8988T (cell line): ENCODE results near the gene MPI.
A peak's percentile ranks its signal among the peaks of the same experiment; 100 is the strongest.
"Not testable (repeated sequence)": the region's sequence is repeated elsewhere in the genome, so short reads cannot be mapped to it uniquely, and the experiment has no call there.

ENCODE experiments used
- DNase-seq: peaks from one replicate; pipeline ENCODE4 v3.0.0; 2011

Gene MPI

GRCh38 chr15:74865316-74865715 lies 24.5 kb upstream of the MPI start:
- DNase-seq = no peak

GRCh38 chr15:74866090-74866489 lies 23.8 kb upstream of the MPI start:
- no peak for DNase-seq

- no peak for DNase-seq
Observed at GRCh38 chr15:74867466-74868038, 22.3 kb upstream of the MPI start.

GRCh38 chr15:74868059-74868458 lies 21.8 kb upstream of the MPI start:
- DNase-seq = no peak

GRCh38 chr15:74869372-74869725 lies 20.5 kb upstream of the MPI start:
- DNase-seq = no peak

- no peak for DNase-seq
Observed at GRCh38 chr15:74869726-74870407, 20.0 kb upstream of the MPI start.

- no peak for DNase-seq
Observed at GRCh38 chr15:74870436-74871215, 19.2 kb upstream of the MPI start.

GRCh38 chr15:74872702-74873035 lies 17.2 kb upstream of the MPI start:
- DNase-seq = no peak

- DNase-seq = peak; percentile 82
Observed at GRCh38 chr15:74873036-74873755, 16.6 kb upstream of the MPI start, which contains the start of gene SCAMP2. SCAMP2 (minus strand) TSS chr15:74873365; CDS start chr15:74873255, 110 bp downstream.

- no peak for DNase-seq
Observed at GRCh38 chr15:74873756-74874424, 16.0 kb upstream of the MPI start.

- DNase-seq = no peak
Observed at GRCh38 chr15:74878273-74878672, 11.6 kb upstream of the MPI start.

GRCh38 chr15:74882528-74882927 lies 7.3 kb upstream of the MPI start:
- no peak for DNase-seq

GRCh38 chr15:74884428-74885223 lies 5.2 kb upstream of the MPI start:
- DNase-seq = no peak

- no peak for DNase-seq
Observed at GRCh38 chr15:74885461-74885860, 4.4 kb upstream of the MPI start.

- DNase-seq = not testable (repeated sequence)
Observed at GRCh38 chr15:74887537-74888193, 2.2 kb upstream of the MPI start.

- no peak for DNase-seq
Observed at GRCh38 chr15:74888716-74889115, 1.1 kb upstream of the MPI start.

GRCh38 chr15:74889390-74889882 lies 406 bp upstream of the MPI start:
- DNase-seq = no peak

- no peak for DNase-seq
Observed at GRCh38 chr15:74890665-74890960, 771 bp downstream of the MPI start.

- DNase-seq = no peak
Observed at GRCh38 chr15:74891469-74891868, 1.6 kb downstream of the MPI start.

- no peak for DNase-seq
Observed at GRCh38 chr15:74892313-74892712, 2.5 kb downstream of the MPI start.

- no peak for DNase-seq
Observed at GRCh38 chr15:74892931-74893330, 3.1 kb downstream of the MPI start.

GRCh38 chr15:74893627-74894026 lies 3.8 kb downstream of the MPI start:
- no peak for DNase-seq
